Glutamatergic neuron (in vitro differentiated cells): ENCODE data around the gene DICER1. TPM values are rescaled to one million over a fixed set of nuclear protein-coding genes. Genes with fewer than 3 reads are reported as not detected.

ENCODE experiments used
- DNase-seq: peaks from one replicate; pipeline ENCODE4 v3.0.0; 2022
- H3K27ac Mint-ChIP-seq: one replicate; pipeline ENCODE4 v1.8.0; 2020; ENCODE audit warnings: mild to moderate bottlenecking, mixed read lengths, inconsistent platforms; ENCODE audit not compliant: unreplicated experiment
- H3K27me3 Mint-ChIP-seq: one replicate; pipeline ENCODE4 v1.8.0; 2020; ENCODE audit warnings: mild to moderate bottlenecking, moderate library complexity, mixed read lengths, inconsistent platforms; ENCODE audit not compliant: unreplicated experiment
- H3K36me3 Mint-ChIP-seq: one replicate; pipeline ENCODE4 v1.8.0; 2020; ENCODE audit warnings: mild to moderate bottlenecking, mixed read lengths, inconsistent platforms; ENCODE audit not compliant: unreplicated experiment
- H3K4me1 Mint-ChIP-seq: one replicate; pipeline ENCODE4 v1.8.0; 2020; ENCODE audit warnings: mild to moderate bottlenecking, low read depth, mixed read lengths, inconsistent platforms; ENCODE audit not compliant: unreplicated experiment
- H3K4me3 Mint-ChIP-seq: one replicate; pipeline ENCODE4 v1.8.0; 2020; ENCODE audit warnings: mild to moderate bottlenecking, mixed read lengths, inconsistent platforms; ENCODE audit not compliant: unreplicated experiment
- H3K9me3 Mint-ChIP-seq: one replicate; pipeline ENCODE4 v1.8.0; 2020; ENCODE audit warnings: mild to moderate bottlenecking, moderate library complexity, mixed read lengths, inconsistent platforms; ENCODE audit not compliant: unreplicated experiment
- total RNA-seq: library from RNA; stranded (reverse); fragmentation: NEBNext Ultra II Directional; extraction: Animal tissue kit (Norgen Biotek cat#: 25700); gene quantifications from one replicate; pipeline ENCODE4 v1.2.1, GENCODE V29; 2021; ENCODE audit not compliant: unreplicated experiment
- TF ChIP-seq, protein P1 (sequence below): fragments of 200-600 bp; sonication (generic); IDR thresholded peaks from one replicate; pipeline ENCODE4 v1.5.0; 2021; ENCODE audit not compliant: partially characterized antibody, unreplicated experiment

DICER1 gene
- total RNA-seq, 1 donor from 2014 or later = 113 TPM

DNA sequence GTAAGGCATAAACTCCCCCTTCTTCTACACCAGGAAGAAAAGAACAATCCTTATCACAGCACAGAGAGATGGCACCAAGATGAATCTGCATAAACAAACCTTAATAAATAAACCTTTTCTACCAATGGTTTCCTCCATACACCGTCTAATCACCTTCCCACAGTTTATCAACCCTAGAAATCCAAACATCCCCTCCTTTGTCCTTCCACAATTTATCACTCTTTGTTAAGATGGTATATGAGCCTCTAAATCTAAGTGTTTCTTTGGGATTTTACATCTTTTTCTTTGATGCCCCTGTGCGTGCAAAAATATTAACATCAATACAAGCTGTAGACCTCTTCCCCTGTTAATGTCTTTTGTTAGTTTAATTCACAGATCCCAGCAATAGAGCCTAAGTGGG is 12.5 kb downstream of the DICER1 start:
- Mint-ChIP-seq H3K27me3 (peaks cover 2% of the 10 kb centered on the region), H3K4me3 (no peak overlapping the region), H3K9me3 (peaks cover 1% of the 10 kb centered on the region), H3K27ac (no peak overlapping the region), H3K36me3 (peaks cover 7% of the 10 kb centered on the region), H3K4me1 (peaks cover 6% of the 10 kb centered on the region)
- no peak for DNase-seq
- TF ChIP-seq, protein P1, sequence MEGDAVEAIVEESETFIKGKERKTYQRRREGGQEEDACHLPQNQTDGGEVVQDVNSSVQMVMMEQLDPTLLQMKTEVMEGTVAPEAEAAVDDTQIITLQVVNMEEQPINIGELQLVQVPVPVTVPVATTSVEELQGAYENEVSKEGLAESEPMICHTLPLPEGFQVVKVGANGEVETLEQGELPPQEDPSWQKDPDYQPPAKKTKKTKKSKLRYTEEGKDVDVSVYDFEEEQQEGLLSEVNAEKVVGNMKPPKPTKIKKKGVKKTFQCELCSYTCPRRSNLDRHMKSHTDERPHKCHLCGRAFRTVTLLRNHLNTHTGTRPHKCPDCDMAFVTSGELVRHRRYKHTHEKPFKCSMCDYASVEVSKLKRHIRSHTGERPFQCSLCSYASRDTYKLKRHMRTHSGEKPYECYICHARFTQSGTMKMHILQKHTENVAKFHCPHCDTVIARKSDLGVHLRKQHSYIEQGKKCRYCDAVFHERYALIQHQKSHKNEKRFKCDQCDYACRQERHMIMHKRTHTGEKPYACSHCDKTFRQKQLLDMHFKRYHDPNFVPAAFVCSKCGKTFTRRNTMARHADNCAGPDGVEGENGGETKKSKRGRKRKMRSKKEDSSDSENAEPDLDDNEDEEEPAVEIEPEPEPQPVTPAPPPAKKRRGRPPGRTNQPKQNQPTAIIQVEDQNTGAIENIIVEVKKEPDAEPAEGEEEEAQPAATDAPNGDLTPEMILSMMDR = no peak

DNA sequence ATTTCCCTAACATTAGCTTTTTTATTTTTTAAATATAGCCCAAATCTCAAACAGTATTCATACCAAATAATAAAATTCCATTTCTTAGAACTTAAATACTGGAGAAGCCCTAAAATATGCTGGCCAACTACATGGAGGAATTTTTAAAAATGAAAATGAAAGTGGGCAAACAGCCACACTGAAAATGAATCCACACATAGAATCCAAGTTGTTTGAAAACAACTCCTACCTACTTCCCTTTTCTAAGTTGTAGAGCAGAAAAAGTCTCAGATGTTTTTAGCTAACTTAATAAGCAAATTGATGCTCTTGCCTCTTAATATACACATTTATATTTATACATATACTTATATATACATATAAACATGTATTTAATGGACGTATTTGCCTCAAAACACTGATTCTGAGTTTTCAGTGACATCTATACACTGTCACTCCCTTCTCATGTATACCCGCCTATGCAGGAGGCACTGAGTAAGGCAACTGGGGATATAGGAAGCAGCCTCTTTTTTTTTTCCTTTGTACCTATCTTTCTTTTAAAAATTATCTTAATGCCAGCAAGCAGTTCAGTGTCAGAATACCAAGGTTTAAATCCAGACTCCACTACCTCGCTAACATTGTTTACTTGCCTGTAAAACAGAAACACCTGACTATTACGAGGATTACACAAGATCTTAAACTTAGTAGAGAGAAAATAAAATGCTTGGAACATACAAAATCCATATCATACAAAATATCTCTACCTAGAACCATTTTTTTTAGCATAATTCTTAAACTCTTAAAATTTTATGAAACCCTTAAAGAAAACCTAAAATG is 13.3 kb downstream of the DICER1 start:
- Mint-ChIP-seq H3K27ac (no peak overlapping the region), H3K4me3 (no peak overlapping the region), H3K9me3 (peaks cover 1% of the 10 kb centered on the region), H3K4me1 (peaks cover 6% of the 10 kb centered on the region), H3K27me3 (peaks cover 2% of the 10 kb centered on the region), H3K36me3 (peaks cover 7% of the 10 kb centered on the region)
- TF ChIP-seq, protein P1 = no peak
- no peak for DNase-seq

DNA sequence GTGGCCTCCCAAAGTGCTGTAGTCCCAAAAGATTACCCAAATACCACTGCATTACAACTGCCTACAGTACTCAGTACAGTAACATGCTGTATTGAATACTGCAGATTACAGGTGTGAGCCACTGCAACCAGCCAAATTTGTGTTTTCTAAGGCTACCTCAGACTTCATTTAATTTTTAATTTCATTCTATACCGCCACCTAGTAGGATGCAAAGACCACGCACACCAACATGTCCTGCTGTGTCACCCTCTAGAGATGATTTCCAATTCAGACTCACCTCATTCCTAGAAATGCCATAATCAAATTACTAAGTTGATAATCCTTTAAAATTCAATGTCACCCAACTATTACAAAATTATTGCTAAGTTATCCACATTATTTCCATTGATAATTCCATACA is 15.1 kb downstream of the DICER1 start:
- Mint-ChIP-seq H3K27ac (no peak overlapping the region), H3K4me1 (peaks cover 8% of the 10 kb centered on the region), H3K36me3 (peaks cover 7% of the 10 kb centered on the region), H3K9me3 (peaks cover 1% of the 10 kb centered on the region), H3K4me3 (no peak overlapping the region), H3K27me3 (peaks cover 2% of the 10 kb centered on the region)
- DNase-seq = no peak
- TF ChIP-seq, protein P1 = no peak

DNA sequence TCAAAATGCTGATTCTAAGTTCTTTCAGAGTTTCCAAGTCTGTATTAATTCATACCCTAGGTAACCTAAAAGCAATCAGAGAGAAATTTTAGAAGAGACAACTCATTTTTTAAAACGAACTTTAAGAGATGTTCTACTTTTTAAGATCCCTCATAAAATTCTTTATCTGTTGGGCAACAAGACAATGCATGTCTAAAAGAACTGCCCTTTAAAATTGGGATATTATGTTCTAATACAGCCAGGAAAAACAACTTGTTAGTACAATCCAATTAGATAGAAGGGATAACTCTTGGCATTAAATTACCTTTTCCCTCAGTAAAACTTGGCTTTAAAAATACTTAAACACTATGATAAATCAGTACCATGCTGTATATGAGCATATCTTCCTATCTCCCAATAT is 15.6 kb downstream of the DICER1 start:
- Mint-ChIP-seq H3K27ac (no peak overlapping the region), H3K4me3 (no peak overlapping the region), H3K27me3 (peaks cover 2% of the 10 kb centered on the region), H3K4me1 (peaks cover 8% of the 10 kb centered on the region), H3K36me3 (peaks cover 7% of the 10 kb centered on the region), H3K9me3 (peaks cover 1% of the 10 kb centered on the region)
- DNase-seq = no peak
- TF ChIP-seq, protein P1 = no peak

DNA sequence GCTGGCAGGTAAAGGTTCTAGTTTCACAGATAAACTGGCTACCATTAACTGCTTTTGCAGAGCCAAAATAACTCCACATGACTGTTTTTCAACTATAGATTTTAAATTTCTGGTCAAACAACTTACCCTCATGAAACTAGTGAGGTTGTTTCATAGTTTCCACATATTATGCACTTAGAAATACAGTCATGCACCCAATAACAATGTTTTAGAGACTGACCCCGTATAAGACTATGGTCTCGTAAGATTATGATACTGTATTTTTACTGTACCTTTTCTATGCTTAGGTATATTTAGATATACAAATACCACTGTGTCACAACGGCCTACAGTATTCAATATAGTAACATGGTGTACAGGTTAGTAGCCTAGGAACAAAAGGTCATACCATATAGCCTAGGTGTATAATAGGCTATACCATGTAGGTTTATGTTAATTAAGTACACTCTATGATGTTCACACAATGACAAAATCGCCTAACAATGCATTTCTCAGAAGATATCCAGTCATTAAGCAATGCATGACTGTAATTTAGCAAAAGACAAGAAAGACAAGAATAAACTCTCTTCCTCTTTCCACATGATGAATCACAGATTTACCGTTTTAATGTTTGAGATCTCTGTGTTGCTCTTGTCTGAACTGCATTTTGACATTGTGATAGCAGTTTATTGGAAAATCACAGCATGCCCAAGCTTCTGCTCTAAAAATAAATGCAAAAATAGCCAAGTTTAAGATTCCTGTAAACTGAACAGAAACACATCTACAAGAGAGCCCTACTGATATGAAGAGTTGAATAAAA is 17.1 kb downstream of the DICER1 start:
- TF ChIP-seq, protein P1 = no peak
- Mint-ChIP-seq H3K36me3 (peaks cover 7% of the 10 kb centered on the region), H3K9me3 (no peaks in the 10 kb centered on the region), H3K4me3 (no peak overlapping the region), H3K4me1 (peaks cover 8% of the 10 kb centered on the region), H3K27ac (no peak overlapping the region), H3K27me3 (no peaks in the 10 kb centered on the region)
- no peak for DNase-seq
